A549 treated with DMSO at 1 μM for 4 hours (cell line): Measurements from ENCODE around the gene CNTN5. TPM values are rescaled to one million over a fixed set of nuclear protein-coding genes. Genes with fewer than 3 reads are reported as not detected.

Source experiments
- total RNA-seq: library from RNA; stranded (reverse); fragments of 200-300 nt; extraction: Qiagen RNA extraction; gene quantifications from 5 replicates; pipeline ENCODE4 v1.2.3, GENCODE V29; 2022; ENCODE audit warnings: low read depth

Gene CNTN5
- not detected in 5 replicates for total RNA-seq

GRCh38 chr11:99020352-99021225, at the start of gene CNTN5:
CNTN5 (plus strand) TSS chr11:99020949.

